ENCODE results near the gene NEDD4L. TPM values are rescaled to one million over a fixed set of nuclear protein-coding genes. Genes with fewer than 3 reads are reported as not detected.

Gene NEDD4L
- polyA plus RNA-seq, 1 donor (not counting 4 experiments of a cell fraction or from before 2014, with no cell fraction given) = 52.6 TPM

- H3K9me1 ChIP-seq (ENCODE audit: control insufficient read depth, extremely low read depth, insufficient read depth, low read length) = peaks cover 15% of the 10 kb centered on the region
- H3K27ac ChIP-seq (ENCODE audit: control insufficient read depth, insufficient read depth, low read length) = peak overlapping the region; percentile 96
- FAIRE-seq = peak; percentile 57
- H3K4me1 ChIP-seq (ENCODE audit: control insufficient read depth, extremely low read depth, insufficient read depth, low read length) = peaks cover 70% of the 10 kb centered on the region
- dilution Hi-C loops (cut with MboI; ENCODE audit: extremely low pct_ligation_motif_present, low sequenced_read_pairs) = no loop called here
- DNase-seq (ENCODE audit: low read depth, low spot score) = no peak
- peak overlapping the region; percentile 42 for H3K9ac ChIP-seq (ENCODE audit: control insufficient read depth, extremely low read depth, insufficient read depth, low read length)
- peaks cover 9 to 37% of the 10 kb centered on the region in 2 experiments for H3K36me3 ChIP-seq (ENCODE audit: control insufficient read depth in 2 of 2, extremely low read depth in 1 of 2, insufficient read depth in 2 of 2, low read length in 2 of 2)
- H3K9me3 ChIP-seq (ENCODE audit: control insufficient read depth, low read depth, low read length) = no peaks in the 10 kb centered on the region
- H3K4me3 ChIP-seq (ENCODE audit: control insufficient read depth in 2 of 3, extremely low read depth in 1 of 3, insufficient read depth in 2 of 3, low read depth in 1 of 3, low read length in 3 of 3) = no peak overlapping the region
- peaks cover 91% of the 10 kb centered on the region for H3K79me2 ChIP-seq (ENCODE audit: control insufficient read depth, insufficient read depth, low read length)
- no peaks in the 10 kb centered on the region for H3K27me3 ChIP-seq (ENCODE audit: control insufficient read depth, extremely low read depth, insufficient read depth, low read length)
- no peak overlapping the region for H2AFZ ChIP-seq (ENCODE audit: control insufficient read depth, low read length)
- TF ChIP-seq EZH2 (IDR thresholded peaks at IDR 0.05; ENCODE audit: low read length) = no peak
- TF ChIP-seq, protein P1, sequence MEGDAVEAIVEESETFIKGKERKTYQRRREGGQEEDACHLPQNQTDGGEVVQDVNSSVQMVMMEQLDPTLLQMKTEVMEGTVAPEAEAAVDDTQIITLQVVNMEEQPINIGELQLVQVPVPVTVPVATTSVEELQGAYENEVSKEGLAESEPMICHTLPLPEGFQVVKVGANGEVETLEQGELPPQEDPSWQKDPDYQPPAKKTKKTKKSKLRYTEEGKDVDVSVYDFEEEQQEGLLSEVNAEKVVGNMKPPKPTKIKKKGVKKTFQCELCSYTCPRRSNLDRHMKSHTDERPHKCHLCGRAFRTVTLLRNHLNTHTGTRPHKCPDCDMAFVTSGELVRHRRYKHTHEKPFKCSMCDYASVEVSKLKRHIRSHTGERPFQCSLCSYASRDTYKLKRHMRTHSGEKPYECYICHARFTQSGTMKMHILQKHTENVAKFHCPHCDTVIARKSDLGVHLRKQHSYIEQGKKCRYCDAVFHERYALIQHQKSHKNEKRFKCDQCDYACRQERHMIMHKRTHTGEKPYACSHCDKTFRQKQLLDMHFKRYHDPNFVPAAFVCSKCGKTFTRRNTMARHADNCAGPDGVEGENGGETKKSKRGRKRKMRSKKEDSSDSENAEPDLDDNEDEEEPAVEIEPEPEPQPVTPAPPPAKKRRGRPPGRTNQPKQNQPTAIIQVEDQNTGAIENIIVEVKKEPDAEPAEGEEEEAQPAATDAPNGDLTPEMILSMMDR (optimal IDR thresholded peaks at IDR 0.05 in 1 of 3, IDR thresholded peaks at IDR 0.05 in 1 of 3, conservative IDR thresholded peaks at IDR 0.05 in 1 of 3; ENCODE audit: extremely low read depth in 1 of 3, insufficient read depth in 2 of 3, low read length in 3 of 3) = peak; percentile 51 to 66 (median 56)
- H3K4me2 ChIP-seq (ENCODE audit: control insufficient read depth, extremely low read depth, insufficient read depth, low read depth, low read length) = no peak overlapping the region
- peaks cover 35% of the 10 kb centered on the region for H4K20me1 ChIP-seq (ENCODE audit: control insufficient read depth, extremely low read depth, insufficient read depth, low read length)
Measured at GRCh38 chr18:58231930-58232329, 187.9 kb downstream of the NEDD4L start.

- dilution Hi-C loops (cut with MboI; ENCODE audit: extremely low pct_ligation_motif_present, low sequenced_read_pairs) = no loop called here
- peaks cover 90% of the 10 kb centered on the region for H3K79me2 ChIP-seq (ENCODE audit: control insufficient read depth, insufficient read depth, low read length)
- H3K36me3 ChIP-seq (ENCODE audit: control insufficient read depth in 2 of 2, extremely low read depth in 1 of 2, insufficient read depth in 2 of 2, low read length in 2 of 2) = peaks cover 4 to 32% of the 10 kb centered on the region in 2 experiments
- DNase-seq (ENCODE audit: low read depth, low spot score) (no peak), FAIRE-seq (no peak)
- H3K9me1 ChIP-seq (ENCODE audit: control insufficient read depth, extremely low read depth, insufficient read depth, low read length) = peaks cover 15% of the 10 kb centered on the region
- H3K4me1 ChIP-seq (ENCODE audit: control insufficient read depth, extremely low read depth, insufficient read depth, low read length) = peaks cover 63% of the 10 kb centered on the region
- H4K20me1 ChIP-seq (ENCODE audit: control insufficient read depth, extremely low read depth, insufficient read depth, low read length) = peaks cover 30% of the 10 kb centered on the region
- H3K27me3 ChIP-seq (ENCODE audit: control insufficient read depth, extremely low read depth, insufficient read depth, low read length) = no peaks in the 10 kb centered on the region
- no peak overlapping the region for H3K4me3 ChIP-seq (ENCODE audit: control insufficient read depth in 2 of 3, extremely low read depth in 1 of 3, insufficient read depth in 2 of 3, low read depth in 1 of 3, low read length in 3 of 3)
- H2AFZ ChIP-seq (ENCODE audit: control insufficient read depth, low read length) = no peak overlapping the region
- H3K9me3 ChIP-seq (ENCODE audit: control insufficient read depth, low read depth, low read length) = no peaks in the 10 kb centered on the region
- H3K27ac ChIP-seq (ENCODE audit: control insufficient read depth, insufficient read depth, low read length) = peak overlapping the region; percentile 8
- no peak overlapping the region for H3K9ac ChIP-seq (ENCODE audit: control insufficient read depth, extremely low read depth, insufficient read depth, low read length)
- no peak overlapping the region for H3K4me2 ChIP-seq (ENCODE audit: control insufficient read depth, extremely low read depth, insufficient read depth, low read depth, low read length)
- no peak for TF ChIP-seq EZH2 (IDR thresholded peaks at IDR 0.05; ENCODE audit: low read length)
- TF ChIP-seq, protein P1 (optimal IDR thresholded peaks at IDR 0.05 in 1 of 3, IDR thresholded peaks at IDR 0.05 in 1 of 3, conservative IDR thresholded peaks at IDR 0.05 in 1 of 3; ENCODE audit: extremely low read depth in 1 of 3, insufficient read depth in 2 of 3, low read length in 3 of 3) = no peak
Measured at GRCh38 chr18:58232668-58233067, 188.6 kb downstream of the NEDD4L start.

Measured in keratinocyte (primary cell).